Stimulated activated CD4-positive, alpha-beta T cell treated with anti-CD3 and anti-CD28 coated beads, Interleukin-4, amount 100 ng/mL, for 48 hours (primary cell): ENCODE measurements around the gene MUCL1.

Experiments
- DNase-seq, 2 donors: peaks; one replicate each; pipeline ENCODE4 v3.0.0-alpha.2; 2020; ENCODE audit warnings: low read depth in 2 of 2

Gene MUCL1

GRCh38 chr12:54891717-54892478 is 37.6 kb downstream of the MUCL1 start:
- no peak for DNase-seq
